ENCODE data around the gene TCTN2.

TCTN2 gene

GRCh38 chr12:123690191-123690840 lies 19.4 kb downstream of the TCTN2 start:
- no peak for DNase-seq

- no peak for DNase-seq
Measured at GRCh38 chr12:123696207-123696606, 25.3 kb downstream of the TCTN2 start.

- no peak for DNase-seq
Measured at GRCh38 chr12:123696646-123697045, 25.7 kb downstream of the TCTN2 start.

GRCh38 chr12:123705935-123706334 lies 35.0 kb downstream of the TCTN2 start:
- DNase-seq: no peak

GRCh38 chr12:123707466-123707865 lies 36.6 kb downstream of the TCTN2 start:
- no peak for DNase-seq

- no peak for DNase-seq
Measured at GRCh38 chr12:123712780-123713319, 41.9 kb downstream of the TCTN2 start.

GRCh38 chr12:123713398-123713797 lies 42.5 kb downstream of the TCTN2 start:
- no peak for DNase-seq

- DNase-seq: no peak
Measured at GRCh38 chr12:123713823-123714585, 43.1 kb downstream of the TCTN2 start.

GRCh38 chr12:123715195-123715594 lies 44.3 kb downstream of the TCTN2 start:
- no peak for DNase-seq

GRCh38 chr12:123717350-123717749 lies 46.4 kb downstream of the TCTN2 start:
- no peak for DNase-seq

GRCh38 chr12:123720141-123720814 lies 49.4 kb downstream of the TCTN2 start:
- no peak for DNase-seq

- DNase-seq: no peak
Measured at GRCh38 chr12:123721245-123721644, 50.3 kb downstream of the TCTN2 start.

GRCh38 chr12:123723011-123723410 lies 52.1 kb downstream of the TCTN2 start:
- DNase-seq: no peak

GRCh38 chr12:123723765-123724164 lies 52.9 kb downstream of the TCTN2 start:
- no peak for DNase-seq

GRCh38 chr12:123726244-123726643 lies 55.3 kb downstream of the TCTN2 start:
- no peak for DNase-seq

- DNase-seq: no peak
Measured at GRCh38 chr12:123726962-123727361, 56.0 kb downstream of the TCTN2 start.

GRCh38 chr12:123727878-123728277 lies 57.0 kb downstream of the TCTN2 start:
- DNase-seq: no peak

GRCh38 chr12:123731596-123731995 lies 60.7 kb downstream of the TCTN2 start:
- DNase-seq: no peak

GRCh38 chr12:123732251-123732650 lies 61.3 kb downstream of the TCTN2 start:
- no peak for DNase-seq

GRCh38 chr12:123733229-123733628 lies 62.3 kb downstream of the TCTN2 start:
- no peak for DNase-seq

- no peak for DNase-seq
Measured at GRCh38 chr12:123734268-123734667, 63.4 kb downstream of the TCTN2 start.

- DNase-seq: no peak
Measured at GRCh38 chr12:123741937-123742572, 71.1 kb downstream of the TCTN2 start.

- peak; percentile 43 to 68 for DNase-seq
Measured at GRCh38 chr12:123743002-123743401, 72.1 kb downstream of the TCTN2 start.

All from AML-193 (cell line).